Tibial nerve (tissue), 4 donors: ENCODE data around the gene MED14.

Source experiments
- EP300 ChIP-seq, 2 donors: sonication (generic); formaldehyde crosslinking; IDR thresholded peaks; one replicate each; pipeline ENCODE4 v1.6.1; 2017; ENCODE audit warnings: antibody characterized with exemption in 2 of 2, mild to moderate bottlenecking in 1 of 2
- POLR2A ChIP-seq, 2 donors: fragments of 450-650 bp; IDR thresholded peaks; one replicate each; pipeline ENCODE4 v1.6.1; 2017; ENCODE audit warnings: antibody characterized with exemption in 2 of 2, mild to moderate bottlenecking in 2 of 2, moderate library complexity in 2 of 2
- TF ChIP-seq, protein P1 (sequence below), 5 experiments: fragments of 200-600 bp in 3 of 5; fragments of 450-650 bp in 2 of 5; sonication (generic) in 3 of 5; IDR thresholded peaks; one replicate each; pipeline ENCODE4 v1.5.1; 2016 to 2019; ENCODE audit warnings: antibody characterized with exemption in 5 of 5, mild to moderate bottlenecking in 3 of 5, moderate library complexity in 2 of 5

GRCh38 chrX:40705658-40706312 is 29.6 kb downstream of the MED14 start:
- TF ChIP-seq, protein P1, sequence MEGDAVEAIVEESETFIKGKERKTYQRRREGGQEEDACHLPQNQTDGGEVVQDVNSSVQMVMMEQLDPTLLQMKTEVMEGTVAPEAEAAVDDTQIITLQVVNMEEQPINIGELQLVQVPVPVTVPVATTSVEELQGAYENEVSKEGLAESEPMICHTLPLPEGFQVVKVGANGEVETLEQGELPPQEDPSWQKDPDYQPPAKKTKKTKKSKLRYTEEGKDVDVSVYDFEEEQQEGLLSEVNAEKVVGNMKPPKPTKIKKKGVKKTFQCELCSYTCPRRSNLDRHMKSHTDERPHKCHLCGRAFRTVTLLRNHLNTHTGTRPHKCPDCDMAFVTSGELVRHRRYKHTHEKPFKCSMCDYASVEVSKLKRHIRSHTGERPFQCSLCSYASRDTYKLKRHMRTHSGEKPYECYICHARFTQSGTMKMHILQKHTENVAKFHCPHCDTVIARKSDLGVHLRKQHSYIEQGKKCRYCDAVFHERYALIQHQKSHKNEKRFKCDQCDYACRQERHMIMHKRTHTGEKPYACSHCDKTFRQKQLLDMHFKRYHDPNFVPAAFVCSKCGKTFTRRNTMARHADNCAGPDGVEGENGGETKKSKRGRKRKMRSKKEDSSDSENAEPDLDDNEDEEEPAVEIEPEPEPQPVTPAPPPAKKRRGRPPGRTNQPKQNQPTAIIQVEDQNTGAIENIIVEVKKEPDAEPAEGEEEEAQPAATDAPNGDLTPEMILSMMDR (IDR thresholded peaks at IDR 0.05) = no peak
- TF ChIP-seq POLR2A (IDR thresholded peaks at IDR 0.05) = no peak
- no peak for TF ChIP-seq EP300 (IDR thresholded peaks at IDR 0.05)
